SIG-M5 (cell line): ENCODE data around the gene RTN4RL1.

ENCODE experiments used
- DNase-seq: peaks from one replicate; lab custom pipeline; 2025; lab: John Stamatoyannopoulos, UW

RTN4RL1 gene

GRCh38 chr17:2059547-2060384 is 34.6 kb upstream of the RTN4RL1 start:
- no peak for DNase-seq

- DNase-seq: no peak
Observed at GRCh38 chr17:2058586-2059546, 33.7 kb upstream of the RTN4RL1 start.

GRCh38 chr17:2057760-2058585 is 32.8 kb upstream of the RTN4RL1 start:
- no peak for DNase-seq

- no peak for DNase-seq
Observed at GRCh38 chr17:2057175-2057759, 32.1 kb upstream of the RTN4RL1 start.

- DNase-seq: no peak
Observed at GRCh38 chr17:2056206-2057174, 31.4 kb upstream of the RTN4RL1 start.

DNA sequence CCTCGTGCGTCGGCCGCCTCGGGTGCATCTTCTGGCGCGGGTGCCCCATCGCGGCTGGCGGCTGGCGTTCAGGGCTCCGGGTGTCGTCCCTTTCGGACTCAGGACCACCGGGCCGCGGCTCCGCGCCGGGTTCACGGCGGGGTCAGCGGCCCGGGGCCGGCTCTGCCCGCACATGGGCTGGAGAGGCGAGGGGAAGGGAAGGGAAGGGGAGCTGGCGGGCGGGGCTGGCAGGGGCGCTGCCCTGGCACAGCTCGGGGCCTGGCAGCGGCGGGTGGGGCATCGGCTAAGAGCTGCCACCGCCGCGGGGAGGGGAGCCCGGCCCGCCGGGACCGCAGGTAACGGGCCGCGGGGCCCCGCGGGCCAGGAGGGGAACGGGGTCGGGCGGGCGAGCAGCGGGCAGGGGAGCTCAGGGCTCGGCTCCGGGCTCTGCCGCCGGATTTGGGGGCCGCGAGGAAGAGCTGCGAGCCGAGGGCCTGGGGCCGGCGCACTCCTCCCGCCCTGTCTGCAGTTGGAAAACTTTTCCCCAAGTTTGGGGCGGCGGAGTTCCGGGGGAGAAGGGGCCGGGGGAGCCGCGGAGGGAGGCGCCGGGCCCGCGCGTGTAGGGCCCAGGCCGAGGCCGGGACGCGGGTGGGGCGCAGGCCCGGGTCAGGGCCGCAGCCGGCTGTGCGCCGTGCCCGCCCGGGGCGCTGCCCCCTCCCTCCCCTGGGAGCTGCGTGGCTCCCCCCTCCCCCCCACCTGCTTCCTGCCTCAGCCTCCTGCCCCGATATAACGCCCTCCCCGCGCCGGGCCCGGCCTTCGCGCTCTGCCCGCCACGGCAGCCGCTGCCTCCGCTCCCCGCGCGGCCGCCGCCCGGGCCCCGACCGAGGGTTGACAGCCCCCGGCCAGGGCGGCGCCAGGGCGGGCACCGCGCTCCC is 30.4 kb upstream of the RTN4RL1 start:
- DNase-seq: no peak

- DNase-seq: no peak
Observed at GRCh38 chr17:2054512-2055291, 29.6 kb upstream of the RTN4RL1 start, which contains the start of gene HIC1. TSS of gene HIC1 (plus strand) at chr17:2055103. CDS start at chr17:2056691, 1,588 bp downstream.

- no peak for DNase-seq
Observed at GRCh38 chr17:2054262-2054511, 29.1 kb upstream of the RTN4RL1 start.

DNA sequence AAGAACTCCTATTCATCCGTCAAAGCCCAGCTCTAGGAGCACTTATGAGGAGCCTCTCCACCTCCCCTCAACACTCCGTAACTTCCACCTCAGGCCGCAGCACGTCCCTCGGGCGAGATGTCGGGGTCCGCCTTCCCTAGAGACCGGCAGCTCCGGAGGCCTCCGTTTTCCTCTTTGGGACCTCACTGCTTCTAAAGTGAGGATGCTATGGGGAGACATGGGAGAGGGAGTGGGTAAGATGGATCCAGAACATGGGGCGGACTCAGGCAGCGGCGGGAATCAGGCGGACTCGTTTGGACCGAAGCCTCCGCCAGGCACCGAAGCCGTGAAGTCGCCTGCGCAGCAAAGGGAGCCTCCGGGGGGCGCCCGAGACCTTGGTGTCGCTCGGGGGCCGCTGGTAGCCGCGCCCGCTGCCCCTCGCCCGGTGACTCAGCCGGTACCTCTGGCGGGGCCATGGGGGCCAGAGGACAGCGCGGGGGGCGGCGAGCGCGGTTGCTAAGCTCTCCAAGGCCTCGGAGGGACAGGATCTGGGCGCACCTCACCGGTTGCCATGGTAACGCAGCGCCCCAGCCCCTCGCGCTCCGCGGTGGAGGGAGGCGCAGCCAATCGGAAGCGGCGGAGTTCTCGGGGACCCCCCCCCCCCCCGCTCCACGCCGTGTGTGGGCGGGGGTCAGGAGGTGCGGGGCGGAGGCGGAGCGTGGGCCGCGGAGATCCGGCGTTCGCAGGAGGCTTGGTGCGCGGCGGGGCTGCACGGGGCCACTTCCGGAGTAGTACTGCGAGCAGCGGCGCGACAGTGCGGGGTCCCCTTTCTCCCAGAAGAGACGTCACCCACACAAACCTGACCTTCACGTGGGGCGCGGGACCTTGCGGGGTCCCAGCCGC is 28.5 kb upstream of the RTN4RL1 start:
- no peak for DNase-seq

DNA sequence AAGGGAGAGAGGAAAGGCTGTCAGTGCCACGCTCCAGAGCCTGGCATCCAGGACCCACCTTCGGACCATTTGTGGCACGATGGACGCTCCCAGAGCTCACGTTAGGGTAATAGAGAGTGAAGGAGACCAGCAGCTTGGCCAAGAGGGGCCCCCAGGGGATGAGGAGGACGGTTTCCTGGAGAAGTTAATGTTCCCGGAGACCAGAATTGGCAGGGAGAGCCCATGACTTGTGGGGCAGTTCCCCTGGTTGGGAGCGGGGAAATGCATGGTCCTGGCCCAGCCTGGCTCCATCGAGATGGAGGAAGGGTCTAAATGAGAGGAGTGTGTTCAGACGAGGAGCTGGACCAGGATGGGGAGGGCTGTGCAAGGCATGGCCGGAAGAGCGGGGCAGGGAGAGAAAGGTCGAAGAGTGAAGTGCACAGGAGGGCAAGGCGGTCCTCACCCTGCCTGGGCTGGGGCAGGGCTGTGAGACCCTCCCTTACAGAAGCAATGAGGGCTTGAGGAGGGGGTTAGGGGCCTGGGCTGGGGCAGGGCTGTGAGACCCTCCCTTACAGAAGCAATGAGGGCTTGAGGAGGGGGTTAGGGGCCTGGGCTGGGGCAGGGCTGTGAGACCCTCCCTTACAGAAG is 26.9 kb upstream of the RTN4RL1 start:
- DNase-seq: no peak

GRCh38 chr17:2051061-2051932 is 26.2 kb upstream of the RTN4RL1 start:
- no peak for DNase-seq

DNA sequence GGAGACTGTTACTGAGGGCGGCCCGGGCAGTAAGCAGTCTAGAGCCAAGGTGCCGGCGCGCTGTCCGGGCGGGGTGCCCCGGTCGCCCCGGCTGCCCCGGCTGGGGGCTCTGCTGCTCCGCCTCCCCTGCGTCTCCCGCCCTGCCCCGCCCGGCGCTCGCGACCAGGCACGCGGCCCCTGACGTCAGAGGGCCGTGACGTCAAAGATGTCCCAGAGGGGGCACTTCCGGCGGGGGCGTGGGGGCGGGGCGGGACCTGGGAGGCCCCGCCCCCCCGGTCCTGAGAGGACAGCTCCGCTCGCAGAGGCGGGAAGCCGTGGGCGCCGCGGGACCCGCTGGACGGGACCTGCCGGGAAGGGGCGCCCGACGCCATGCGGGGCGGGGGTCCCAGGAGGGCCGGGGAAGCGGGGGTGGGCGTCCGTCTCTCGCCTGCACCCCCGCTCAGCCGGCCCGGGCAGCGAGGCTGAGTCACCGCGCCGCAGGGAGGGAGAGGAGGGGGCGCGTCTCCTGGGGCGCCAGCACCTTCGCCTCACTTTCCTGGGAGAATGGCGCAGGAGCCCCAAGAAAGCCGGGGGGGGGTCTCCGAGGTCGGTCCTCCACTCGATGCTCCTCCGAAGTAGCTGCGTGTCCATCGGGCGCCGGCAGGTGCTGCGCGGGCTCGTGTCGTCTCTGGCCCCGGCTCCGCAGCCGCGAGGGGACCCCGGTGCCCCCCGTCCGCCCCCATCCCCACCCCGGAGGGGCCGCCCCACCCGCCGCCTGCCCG is 25.3 kb upstream of the RTN4RL1 start:
- DNase-seq: no peak

DNA sequence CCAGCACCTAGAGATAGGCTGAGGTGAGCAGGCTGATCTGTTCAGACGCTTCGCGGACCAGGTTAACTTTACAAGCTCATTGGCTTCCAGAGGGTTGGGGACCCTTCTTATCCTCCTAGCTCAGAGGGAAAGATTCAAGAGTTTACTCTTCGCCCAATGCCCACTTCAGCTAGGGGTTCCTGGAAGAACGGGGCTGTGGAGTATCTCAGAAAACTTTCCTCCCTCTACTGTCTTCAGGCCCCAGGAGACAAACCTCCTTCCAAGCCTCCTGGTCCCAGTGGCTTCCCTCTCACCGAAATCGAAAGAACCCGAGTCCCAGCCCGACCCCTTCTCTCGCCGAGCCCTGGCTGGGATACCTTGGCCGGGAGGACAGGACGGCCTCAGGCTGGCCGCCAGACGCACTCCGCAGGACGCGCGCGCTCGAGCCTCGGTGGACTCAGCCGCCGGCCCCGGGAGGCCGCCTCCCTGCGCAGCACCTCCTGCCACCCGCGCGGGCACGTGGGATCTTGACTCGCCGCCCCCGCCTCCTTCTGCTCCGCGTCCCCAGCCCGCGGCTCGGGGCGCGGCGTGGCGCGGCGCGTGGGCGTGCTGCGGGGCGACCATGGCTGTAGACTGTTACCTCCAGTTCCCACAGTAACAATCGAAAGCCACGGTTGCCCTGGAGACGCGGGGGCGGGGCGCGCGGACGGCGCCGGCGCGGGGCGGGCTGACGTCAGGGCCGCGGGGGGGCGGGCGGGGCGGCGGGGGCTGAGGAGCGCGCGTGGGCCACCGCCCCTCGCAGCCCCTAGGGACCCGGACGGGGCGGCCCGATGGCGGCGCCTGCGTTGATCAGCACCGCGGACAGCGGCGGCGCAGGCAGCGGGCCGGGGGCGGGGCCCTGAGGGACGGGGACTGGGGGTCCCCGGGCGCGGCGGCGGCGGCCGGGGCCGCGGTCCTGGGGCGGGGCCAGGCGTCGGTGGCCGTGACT is 24.5 kb upstream of the RTN4RL1 start:
- DNase-seq: no peak

DNA sequence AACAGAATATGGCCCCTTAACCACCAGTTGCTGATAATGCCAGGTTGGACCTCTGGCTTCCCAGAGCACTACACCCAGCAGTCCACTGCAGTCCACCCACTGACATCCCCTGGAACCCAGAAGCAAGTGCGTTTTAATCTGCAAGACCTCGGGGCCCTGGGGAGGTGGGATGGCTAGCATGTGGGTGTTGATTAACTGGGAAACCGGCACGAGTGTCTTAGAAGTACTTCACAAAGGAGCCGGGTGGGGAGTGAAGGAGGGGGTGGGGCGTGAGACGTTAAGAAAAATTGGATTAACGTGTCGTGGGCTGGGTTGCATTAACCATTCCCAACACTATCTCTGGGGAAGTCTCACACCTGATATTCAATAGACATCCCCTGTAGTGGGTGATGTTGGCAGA is 23.7 kb upstream of the RTN4RL1 start:
- DNase-seq: no peak
